ENCODE data around the gene ENTPD2. TPM values are rescaled to one million over a fixed set of nuclear protein-coding genes. Genes with fewer than 3 reads are reported as not detected.

Gene ENTPD2
- total and polyA plus RNA-seq, 2 donors (not counting 3 experiments of a cell fraction or from before 2014, with no cell fraction given), result not detected

DNA sequence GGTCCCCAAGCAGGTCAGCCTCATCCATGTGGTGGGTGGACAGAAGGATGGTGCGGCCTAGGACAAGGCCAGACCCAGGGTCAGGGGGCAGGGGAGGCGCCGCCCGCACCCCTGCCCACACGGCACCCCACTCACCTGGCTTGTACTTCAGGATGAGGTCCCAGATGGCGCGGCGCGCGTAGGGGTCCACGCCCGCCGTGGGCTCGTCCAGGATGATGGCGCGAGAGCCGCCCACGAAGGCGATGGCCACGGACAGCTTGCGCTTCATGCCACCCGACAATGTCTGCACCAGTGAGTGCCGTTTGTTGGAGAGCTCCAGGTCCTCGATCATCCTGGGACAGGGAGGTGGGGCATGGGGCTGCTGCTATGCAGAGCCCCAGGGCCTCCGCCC is 38.3 kb downstream of the ENTPD2 start:
- H3K9me3 ChIP-seq (replicated peaks; ENCODE audit: control insufficient read depth, insufficient read depth, low read length), result no peaks in the 10 kb centered on the region
- no peak for DNase-seq (ENCODE audit: low read depth, low spot score)
- TF ChIP-seq FOS (IDR thresholded peaks at IDR 0.05; ENCODE audit: borderline replicate concordance, insufficient read depth, low read length) (no peak), MYC (IDR thresholded peaks at IDR 0.05; ENCODE audit: low read depth, low read length) (no peak), POLR2AphosphoS5 (IDR thresholded peaks at IDR 0.05; ENCODE audit: insufficient read depth, low read depth, low read length) (no peak), EZH2 (IDR thresholded peaks at IDR 0.05; ENCODE audit: borderline replicate concordance, low read depth, low read length, severe bottlenecking) (no peak), POLR2A (IDR thresholded peaks at IDR 0.05; ENCODE audit: low read depth, low read length) (no peak), JUN (IDR thresholded peaks at IDR 0.05; ENCODE audit: borderline replicate concordance, insufficient read depth, insufficient read length, low read depth) (no peak), GATA2 (IDR thresholded peaks at IDR 0.05; ENCODE audit: insufficient read depth, insufficient read length, low read depth, low read length) (no peak)
- TF ChIP-seq, protein P1, sequence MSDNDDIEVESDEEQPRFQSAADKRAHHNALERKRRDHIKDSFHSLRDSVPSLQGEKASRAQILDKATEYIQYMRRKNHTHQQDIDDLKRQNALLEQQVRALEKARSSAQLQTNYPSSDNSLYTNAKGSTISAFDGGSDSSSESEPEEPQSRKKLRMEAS (IDR thresholded peaks at IDR 0.05; ENCODE audit: insufficient read depth, insufficient read length), result no peak
- no peak overlapping the region for H3K9ac ChIP-seq (replicated peaks; ENCODE audit: extremely low read depth, insufficient read depth, low read length)
- no peaks in the 10 kb centered on the region for H3K79me2 ChIP-seq (ENCODE audit: control insufficient read depth, insufficient read depth, low read length)
- ChIA-PET POLR2A (interaction anchor here (0.9 kb wide), 1 partner anchor 23 kb away, joined by 3 read pairs; the partner anchor contains the start of gene PAXX), CTCF (interaction anchor here (2.0 kb wide), 1 partner anchor 14 kb away, joined by 10 read pairs; no protein-coding TSS in a partner anchor)
- H3K36me3 ChIP-seq (ENCODE audit: control insufficient read depth in 2 of 2, extremely low read depth in 1 of 2, insufficient read depth in 2 of 2, low read length in 2 of 2), result no peaks in the 10 kb centered on the region
- no peaks in the 10 kb centered on the region for H3K27me3 ChIP-seq (ENCODE audit: control insufficient read depth in 2 of 2, insufficient read depth in 2 of 2, low read length in 2 of 2)
- H2AFZ ChIP-seq (ENCODE audit: low read depth, low read length), result no peak overlapping the region
- no peak overlapping the region for H3K27ac ChIP-seq (ENCODE audit: insufficient read depth, low read depth, low read length)
- dilution Hi-C loops (cut with MboI; ENCODE audit: extremely low pct_ligation_motif_present, low sequenced_read_pairs), result no loop called here
- intact Hi-C loops (cut with micrococcal nuclease), result no loop called here
- H3K9me1 ChIP-seq (replicated peaks; ENCODE audit: control insufficient read depth, extremely low read depth, insufficient read depth, low read length), result no peaks in the 10 kb centered on the region
- H3K4me2 ChIP-seq (ENCODE audit: insufficient read depth, low read length), result no peak overlapping the region
- no peak overlapping the region for H3K4me3 ChIP-seq (replicated peaks in 1 of 3; ENCODE audit: insufficient read depth in 1 of 3, low read depth in 1 of 3, low read length in 3 of 3)
- FAIRE-seq, result no peak
- no peaks in the 10 kb centered on the region for H4K20me1 ChIP-seq (replicated peaks; ENCODE audit: control insufficient read depth, extremely low read depth, insufficient read depth, low read length)
- no TSS peak for BruUV-seq (replicated peaks)
- H3K4me1 ChIP-seq (ENCODE audit: control insufficient read depth, extremely low read depth, insufficient read depth, low read length), result no peaks in the 10 kb centered on the region
